Muscle layer of duodenum (tissue), 2 donors: ENCODE measurements around the gene CBY1.

Experiments
- H3K27ac ChIP-seq: one replicate; pipeline ENCODE4 v1.7.0; 2013; ENCODE audit warnings: mild to moderate bottlenecking, low read length
- H3K27me3 ChIP-seq: one replicate; pipeline ENCODE4 v1.7.0; 2013; ENCODE audit warnings: low read depth, mild to moderate bottlenecking, control low read depth, low read length
- H3K36me3 ChIP-seq, 2 donors: one replicate each; pipeline ENCODE4 v1.7.0; 2013; ENCODE audit warnings: low read length in 2 of 2, control low read depth in 1 of 2, mild to moderate bottlenecking in 1 of 2; ENCODE audit not compliant: insufficient read depth in 2 of 2, control insufficient read depth in 1 of 2
- H3K4me1 ChIP-seq, 2 donors: one replicate each; pipeline ENCODE4 v1.7.0; 2013; ENCODE audit warnings: low read length in 2 of 2, mild to moderate bottlenecking in 2 of 2, control low read depth in 1 of 2, moderate library complexity in 1 of 2; ENCODE audit not compliant: insufficient read depth in 2 of 2, control insufficient read depth in 1 of 2
- H3K4me3 ChIP-seq, 2 donors: one replicate each; pipeline ENCODE4 v1.7.0; 2013; ENCODE audit warnings: low read length in 2 of 2, low read depth in 1 of 2, mild to moderate bottlenecking in 1 of 2
- H3K9me3 ChIP-seq, 2 donors: one replicate each; pipeline ENCODE4 v1.7.0; 2013; ENCODE audit warnings: low read length in 2 of 2, control low read depth in 1 of 2, mild to moderate bottlenecking in 1 of 2; ENCODE audit not compliant: control insufficient read depth in 1 of 2
- donor health status: healthy.

Gene CBY1

GRCh38 chr22:38715176-38715764 is 58.8 kb downstream of the CBY1 start:
- H3K36me3 ChIP-seq, result peaks cover 26 to 28% of the 10 kb centered on the region in 2 donors
- peaks cover 0 to 35% of the 10 kb centered on the region in 2 donors for H3K4me1 ChIP-seq

GRCh38 chr22:38715852-38716251 is 59.4 kb downstream of the CBY1 start:
- peaks cover 0 to 35% of the 10 kb centered on the region in 2 donors for H3K4me1 ChIP-seq
- no peak overlapping the region for H3K4me3 ChIP-seq
- H3K9me3 ChIP-seq, result no peaks in the 10 kb centered on the region
- H3K27ac ChIP-seq, result no peak overlapping the region
- H3K36me3 ChIP-seq, result peaks cover 28 to 30% of the 10 kb centered on the region in 2 donors
- H3K27me3 ChIP-seq, result no peaks in the 10 kb centered on the region

More at GRCh38 chr22:38715176-38715764, 58.8 kb downstream of the CBY1 start:
- no peak overlapping the region for H3K27ac ChIP-seq
- no peaks in the 10 kb centered on the region for H3K9me3 ChIP-seq
- no peaks in the 10 kb centered on the region for H3K27me3 ChIP-seq
- no peak overlapping the region for H3K4me3 ChIP-seq

GRCh38 chr22:38716271-38716670 is 59.8 kb downstream of the CBY1 start:
- no peaks in the 10 kb centered on the region for H3K9me3 ChIP-seq
- H3K36me3 ChIP-seq, result peaks cover 30 to 33% of the 10 kb centered on the region in 2 donors
- peaks cover 0 to 35% of the 10 kb centered on the region in 2 donors for H3K4me1 ChIP-seq
- no peak overlapping the region for H3K27ac ChIP-seq
- no peaks in the 10 kb centered on the region for H3K27me3 ChIP-seq
- no peak overlapping the region for H3K4me3 ChIP-seq

GRCh38 chr22:38716826-38717225 is 60.4 kb downstream of the CBY1 start:
- H3K27ac ChIP-seq, result no peak overlapping the region
- H3K4me1 ChIP-seq, result peaks cover 0 to 35% of the 10 kb centered on the region in 2 donors
- no peak overlapping the region for H3K4me3 ChIP-seq
- H3K27me3 ChIP-seq, result no peaks in the 10 kb centered on the region
- H3K9me3 ChIP-seq, result no peaks in the 10 kb centered on the region
- H3K36me3 ChIP-seq, result peaks cover 35 to 37% of the 10 kb centered on the region in 2 donors

GRCh38 chr22:38717244-38717643 is 60.8 kb downstream of the CBY1 start:
- Histone ChIP-seq H3K27me3 (no peaks in the 10 kb centered on the region), H3K4me1 (peaks cover 0 to 35% of the 10 kb centered on the region in 2 donors), H3K27ac (no peak overlapping the region), H3K4me3 (no peak overlapping the region), H3K36me3 (peaks cover 38 to 40% of the 10 kb centered on the region in 2 donors), H3K9me3 (no peaks in the 10 kb centered on the region)

- Histone ChIP-seq H3K4me1 (peaks cover 0 to 27% of the 10 kb centered on the region in 2 donors), H3K4me3 (no peak overlapping the region), H3K36me3 (peaks cover 49 to 52% of the 10 kb centered on the region in 2 donors), H3K27ac (no peak overlapping the region), H3K9me3 (no peaks in the 10 kb centered on the region), H3K27me3 (no peaks in the 10 kb centered on the region)
Observed at GRCh38 chr22:38718414-38718813, 62.0 kb downstream of the CBY1 start.

- H3K9me3 ChIP-seq, result no peaks in the 10 kb centered on the region
- peaks cover 0 to 20% of the 10 kb centered on the region in 2 donors for H3K4me1 ChIP-seq
- peaks cover 57 to 59% of the 10 kb centered on the region in 2 donors for H3K36me3 ChIP-seq
- no peaks in the 10 kb centered on the region for H3K27me3 ChIP-seq
- H3K27ac ChIP-seq, result no peak overlapping the region
- no peak overlapping the region for H3K4me3 ChIP-seq
Observed at GRCh38 chr22:38719196-38719595, 62.8 kb downstream of the CBY1 start.

- H3K27ac ChIP-seq, result no peak overlapping the region
- H3K4me3 ChIP-seq, result no peak overlapping the region
- peaks cover 0 to 15% of the 10 kb centered on the region in 2 donors for H3K4me1 ChIP-seq
- no peaks in the 10 kb centered on the region for H3K27me3 ChIP-seq
- H3K36me3 ChIP-seq, result peaks cover 67 to 71% of the 10 kb centered on the region in 2 donors
- H3K9me3 ChIP-seq, result no peaks in the 10 kb centered on the region
Observed at GRCh38 chr22:38720350-38720749, 63.9 kb downstream of the CBY1 start.

GRCh38 chr22:38721551-38721950 is 65.1 kb downstream of the CBY1 start:
- H3K36me3 ChIP-seq, result peaks cover 70 to 76% of the 10 kb centered on the region in 2 donors
- no peaks in the 10 kb centered on the region for H3K27me3 ChIP-seq
- no peaks in the 10 kb centered on the region for H3K9me3 ChIP-seq

More at GRCh38 chr22:38721551-38721950, 65.1 kb downstream of the CBY1 start:
- no peak overlapping the region for H3K27ac ChIP-seq
- peaks cover 0 to 11% of the 10 kb centered on the region in 2 donors for H3K4me1 ChIP-seq
- no peak overlapping the region for H3K4me3 ChIP-seq
